Astrocyte (in vitro differentiated cells and primary cell): ENCODE measurements around the gene OMG. TPM values are rescaled to one million over a fixed set of nuclear protein-coding genes. Genes with fewer than 3 reads are reported as not detected.
"Not testable (repeated sequence)": the region's sequence is repeated elsewhere in the genome, so short reads cannot be mapped to it uniquely, and the experiment has no call there.

Experiments
- DNase-seq: peaks from one replicate; pipeline ENCODE4 v3.0.0-alpha.2; 2010; ENCODE audit warnings: low read depth
- FAIRE-seq: peaks from 2 replicates; lab custom pipeline; 2011; peaks lifted over from hg19 to GRCh38; lab: Jason Lieb, UNC
- H2AFZ ChIP-seq: 2 replicates; pipeline ENCODE4 v1.6.0; 2012; ENCODE audit warnings: low read depth, low read length, inconsistent platforms
- H3K27ac ChIP-seq: 2 replicates; pipeline ENCODE4 v1.5.1; 2011; ENCODE audit warnings: low read depth, low read length, inconsistent platforms
- H3K27me3 ChIP-seq: 2 replicates; pipeline ENCODE4 v1.6.0; 2011; ENCODE audit warnings: low read length, inconsistent platforms; ENCODE audit not compliant: insufficient read depth
- H3K36me3 ChIP-seq: 2 replicates; pipeline ENCODE4 v1.5.1; 2011; ENCODE audit warnings: low read length, inconsistent platforms; ENCODE audit not compliant: insufficient read depth
- H3K4me1 ChIP-seq: 2 replicates; pipeline ENCODE4 v1.5.1; 2011; ENCODE audit warnings: low read length, inconsistent platforms; ENCODE audit not compliant: insufficient read depth
- H3K4me2 ChIP-seq: 2 replicates; pipeline ENCODE4 v1.6.0; 2012; ENCODE audit warnings: low read length, inconsistent platforms
- H3K4me3 ChIP-seq: 2 replicates; pipeline ENCODE4 v1.5.1; 2011; ENCODE audit warnings: low read depth, mild to moderate bottlenecking, low read length, inconsistent platforms; ENCODE audit not compliant: insufficient read depth
- H3K79me2 ChIP-seq: 2 replicates; pipeline ENCODE4 v1.6.0; 2012; ENCODE audit warnings: mild to moderate bottlenecking, low read length, inconsistent platforms; ENCODE audit not compliant: insufficient read depth
- H3K9ac ChIP-seq: 2 replicates; pipeline ENCODE4 v1.6.0; 2012; ENCODE audit warnings: mild to moderate bottlenecking, low read length, inconsistent platforms
- H3K9me3 ChIP-seq: 2 replicates; pipeline ENCODE4 v1.5.1; 2012; ENCODE audit warnings: low read depth, mild to moderate bottlenecking, low read length, inconsistent platforms; ENCODE audit not compliant: insufficient read depth
- H4K20me1 ChIP-seq: 2 replicates; pipeline ENCODE4 v1.6.0; 2012; ENCODE audit warnings: low read length, inconsistent platforms; ENCODE audit not compliant: insufficient read depth
- H3K27ac Mint-ChIP-seq: one replicate; pipeline ENCODE4 v1.8.0; 2021; ENCODE audit warnings: mild to moderate bottlenecking, mixed read lengths; ENCODE audit not compliant: unreplicated experiment
- H3K27me3 Mint-ChIP-seq: one replicate; pipeline ENCODE4 v1.8.0; 2021; ENCODE audit warnings: low read depth, mixed read lengths; ENCODE audit not compliant: unreplicated experiment
- H3K36me3 Mint-ChIP-seq: one replicate; pipeline ENCODE4 v1.8.0; 2021; ENCODE audit warnings: low read depth, mixed read lengths; ENCODE audit not compliant: unreplicated experiment
- H3K4me1 Mint-ChIP-seq: one replicate; pipeline ENCODE4 v1.8.0; 2021; ENCODE audit warnings: low read depth, mixed read lengths; ENCODE audit not compliant: unreplicated experiment
- H3K4me3 Mint-ChIP-seq: one replicate; pipeline ENCODE4 v1.8.0; 2021; ENCODE audit warnings: mild to moderate bottlenecking, moderate library complexity, mixed read lengths; ENCODE audit not compliant: unreplicated experiment
- H3K9me3 Mint-ChIP-seq: one replicate; pipeline ENCODE4 v1.8.0; 2021; ENCODE audit warnings: mild to moderate bottlenecking, mixed read lengths; ENCODE audit not compliant: unreplicated experiment
- EZH2 ChIP-seq: IDR thresholded peaks from 2 replicates; pipeline ENCODE4 v1.6.1; 2012; ENCODE audit warnings: mild to moderate bottlenecking, low read length, inconsistent platforms; ENCODE audit not compliant: insufficient read depth
- total RNA-seq: library from RNA; stranded (reverse); gene quantifications from 2 replicates; pipeline ENCODE4 v1.2.1, GENCODE V29; 2021
- TF ChIP-seq, protein P1 (sequence below): IDR thresholded peaks from 2 replicates; pipeline ENCODE4 v1.5.1; 2011; ENCODE audit warnings: low read depth, mild to moderate bottlenecking, inconsistent platforms, low read length, moderate library complexity; ENCODE audit not compliant: insufficient read depth

OMG gene
- total RNA-seq, 1 donor from 2014 or later, result not detected

DNA sequence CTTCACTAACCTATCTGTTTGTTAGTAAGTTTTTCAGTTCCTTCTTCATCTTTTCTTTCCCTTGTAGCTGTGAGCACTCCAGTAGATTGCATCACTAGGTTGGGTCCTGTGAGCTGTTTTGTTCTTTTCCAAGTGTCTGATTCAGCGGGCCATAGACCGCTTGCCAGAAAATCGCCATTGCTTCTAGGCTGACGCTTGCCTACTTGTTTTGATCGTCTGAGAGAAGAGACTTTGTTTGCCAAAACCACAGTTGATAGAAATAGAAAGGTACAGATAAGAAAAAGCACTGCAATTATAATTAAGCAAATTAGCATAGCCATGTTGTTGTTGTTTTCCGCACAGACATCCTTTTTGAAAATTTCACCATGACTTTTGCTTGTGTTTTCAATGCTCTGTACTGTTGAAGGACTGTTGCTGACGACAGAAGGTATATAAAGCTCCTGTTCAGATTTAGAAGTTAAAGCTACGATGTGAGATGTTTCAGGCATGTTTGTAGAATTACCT lies 21.3 kb upstream of the OMG start:
- no peaks in the 10 kb centered on the region for H3K27me3 ChIP-seq
- peak overlapping the region; percentile 41 for H3K4me3 ChIP-seq
- Mint-ChIP-seq H3K27me3 (no peaks in the 10 kb centered on the region), H3K4me1 (peaks cover 24% of the 10 kb centered on the region), H3K27ac (peak overlapping the region; percentile 60), H3K4me3 (no peak overlapping the region), H3K36me3 (no peaks in the 10 kb centered on the region), H3K9me3 (no peaks in the 10 kb centered on the region)
- FAIRE-seq (no peak), DNase-seq (peak; percentile 91)
- no peaks in the 10 kb centered on the region for H3K36me3 ChIP-seq
- peak overlapping the region; percentile 29 for H2AFZ ChIP-seq
- no peaks in the 10 kb centered on the region for H3K9me3 ChIP-seq
- H3K27ac ChIP-seq, result peak overlapping the region; percentile 80
- H4K20me1 ChIP-seq, result no peaks in the 10 kb centered on the region
- H3K79me2 ChIP-seq, result peaks cover 3% of the 10 kb centered on the region
- H3K9ac ChIP-seq, result peak overlapping the region; percentile 79
- peaks cover 16% of the 10 kb centered on the region for H3K4me1 ChIP-seq
- peak overlapping the region; percentile 81 for H3K4me2 ChIP-seq
- TF ChIP-seq, protein P1, sequence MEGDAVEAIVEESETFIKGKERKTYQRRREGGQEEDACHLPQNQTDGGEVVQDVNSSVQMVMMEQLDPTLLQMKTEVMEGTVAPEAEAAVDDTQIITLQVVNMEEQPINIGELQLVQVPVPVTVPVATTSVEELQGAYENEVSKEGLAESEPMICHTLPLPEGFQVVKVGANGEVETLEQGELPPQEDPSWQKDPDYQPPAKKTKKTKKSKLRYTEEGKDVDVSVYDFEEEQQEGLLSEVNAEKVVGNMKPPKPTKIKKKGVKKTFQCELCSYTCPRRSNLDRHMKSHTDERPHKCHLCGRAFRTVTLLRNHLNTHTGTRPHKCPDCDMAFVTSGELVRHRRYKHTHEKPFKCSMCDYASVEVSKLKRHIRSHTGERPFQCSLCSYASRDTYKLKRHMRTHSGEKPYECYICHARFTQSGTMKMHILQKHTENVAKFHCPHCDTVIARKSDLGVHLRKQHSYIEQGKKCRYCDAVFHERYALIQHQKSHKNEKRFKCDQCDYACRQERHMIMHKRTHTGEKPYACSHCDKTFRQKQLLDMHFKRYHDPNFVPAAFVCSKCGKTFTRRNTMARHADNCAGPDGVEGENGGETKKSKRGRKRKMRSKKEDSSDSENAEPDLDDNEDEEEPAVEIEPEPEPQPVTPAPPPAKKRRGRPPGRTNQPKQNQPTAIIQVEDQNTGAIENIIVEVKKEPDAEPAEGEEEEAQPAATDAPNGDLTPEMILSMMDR, result no peak
- TF ChIP-seq EZH2, result no peak

DNA sequence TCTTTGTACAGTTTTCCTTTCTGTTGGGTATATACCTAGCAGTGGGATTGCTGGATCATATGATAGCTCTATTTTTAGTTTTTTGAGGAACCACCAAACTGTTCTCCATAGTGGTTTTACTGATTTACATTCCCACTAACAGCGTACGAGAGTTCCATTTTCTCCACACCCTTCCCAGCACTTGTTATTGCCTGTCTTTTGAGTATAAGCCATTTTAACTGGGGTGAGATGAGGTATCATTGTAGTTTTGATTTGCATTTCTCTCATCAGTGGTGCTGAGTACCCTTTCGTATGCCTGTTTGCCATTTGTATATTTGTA lies 17.7 kb upstream of the OMG start:
- H3K9me3 ChIP-seq, result no peaks in the 10 kb centered on the region
- Mint-ChIP-seq H3K9me3 (no peaks in the 10 kb centered on the region), H3K4me1 (peaks cover 15% of the 10 kb centered on the region), H3K4me3 (no peak overlapping the region), H3K36me3 (peaks cover 1% of the 10 kb centered on the region), H3K27ac (no peak overlapping the region), H3K27me3 (no peaks in the 10 kb centered on the region)
- H3K4me3 ChIP-seq, result no peak overlapping the region
- H3K9ac ChIP-seq, result no peak overlapping the region
- H3K79me2 ChIP-seq, result no peaks in the 10 kb centered on the region
- no peaks in the 10 kb centered on the region for H4K20me1 ChIP-seq
- TF ChIP-seq, protein P1, result no peak
- TF ChIP-seq EZH2, result no peak
- no peak overlapping the region for H3K4me2 ChIP-seq
- H3K27me3 ChIP-seq, result no peaks in the 10 kb centered on the region
- no peaks in the 10 kb centered on the region for H3K36me3 ChIP-seq
- DNase-seq, result no peak
- no peak overlapping the region for H3K27ac ChIP-seq
- no peak overlapping the region for H2AFZ ChIP-seq
- H3K4me1 ChIP-seq, result peaks cover 7% of the 10 kb centered on the region
- no peak for FAIRE-seq

- DNase-seq (peak; percentile 39), FAIRE-seq (no peak)
- H3K4me1 Mint-ChIP-seq, result peaks cover 15% of the 10 kb centered on the region
- Histone ChIP-seq H3K9me3 (no peaks in the 10 kb centered on the region), H4K20me1 (no peaks in the 10 kb centered on the region), H3K36me3 (no peaks in the 10 kb centered on the region), H3K4me1 (peaks cover 7% of the 10 kb centered on the region), H3K9ac (no peak within 1 kb of the TSS), H3K79me2 (no peaks in the 10 kb centered on the region), H3K4me2 (peak within 1 kb of the TSS; percentile 4), H3K27ac (no peak within 1 kb of the TSS), H2AFZ (no peak within 1 kb of the TSS), H3K4me3 (no peak within 1 kb of the TSS), H3K27me3 (no peaks in the 10 kb centered on the region)
- no peaks in the 10 kb centered on the region for H3K9me3 Mint-ChIP-seq
- TF ChIP-seq, protein P1, result no peak
- no peak for TF ChIP-seq EZH2
- peaks cover 1% of the 10 kb centered on the region for H3K36me3 Mint-ChIP-seq
- H3K4me3 Mint-ChIP-seq, result no peak within 1 kb of the TSS
- no peaks in the 10 kb centered on the region for H3K27me3 Mint-ChIP-seq
- H3K27ac Mint-ChIP-seq, result no peak within 1 kb of the TSS
Observed at GRCh38 chr17:31313982-31314781, 17.1 kb upstream of the OMG start, which contains the start of gene EVI2B. Gene EVI2B (minus strand): TSS chr17:31314054. CDS start chr17:31305609, 8,445 bp downstream.

GRCh38 chr17:31312223-31312622 lies 15.2 kb upstream of the OMG start:
- not testable (repeated sequence) for FAIRE-seq, H3K27ac Mint-ChIP-seq, H3K4me3 ChIP-seq, H2AFZ ChIP-seq, H4K20me1 ChIP-seq, H3K4me1 Mint-ChIP-seq, H3K9ac ChIP-seq, H3K27me3 ChIP-seq, H3K4me2 ChIP-seq, H3K9me3 Mint-ChIP-seq, H3K4me3 Mint-ChIP-seq, H3K4me1 ChIP-seq, H3K9me3 ChIP-seq, H3K27me3 Mint-ChIP-seq, DNase-seq, H3K27ac ChIP-seq, H3K36me3 ChIP-seq, H3K79me2 ChIP-seq, H3K36me3 Mint-ChIP-seq
